ENCODE results near the gene PRSS36.
"Not testable (repeated sequence)": the region's sequence is repeated elsewhere in the genome, so short reads cannot be mapped to it uniquely, and the experiment has no call there.

The PRSS36 gene

GRCh38 chr16:31177136-31177535 is 27.3 kb upstream of the PRSS36 start:
- peak overlapping the region; percentile 63 for H3K4me3 Mint-ChIP-seq
- H3K27me3 Mint-ChIP-seq: peaks cover 8% of the 10 kb centered on the region
- no peaks in the 10 kb centered on the region for H3K9me3 Mint-ChIP-seq
- CTCF ChIA-PET: interaction anchor here (0.5 to 4.2 kb wide), 4 partner anchors 17 to 34 kb away, joined by 4 to 23 read pairs (median 5); no protein-coding TSS in a partner anchor
- H3K4me1 Mint-ChIP-seq: peaks cover 34% of the 10 kb centered on the region
- peaks cover 18% of the 10 kb centered on the region for H3K36me3 Mint-ChIP-seq
- peak; percentile 74 for DNase-seq
- peak overlapping the region; percentile 100 for H3K27ac Mint-ChIP-seq

GRCh38 chr16:31170048-31170447 is 20.2 kb upstream of the PRSS36 start:
- DNase-seq, H3K4me3 Mint-ChIP-seq, H3K27ac Mint-ChIP-seq, H3K9me3 Mint-ChIP-seq, H3K36me3 Mint-ChIP-seq, CTCF ChIA-PET, H3K4me1 Mint-ChIP-seq: not testable (repeated sequence)
- H3K27me3 Mint-ChIP-seq: peaks cover 13% of the 10 kb centered on the region

- CTCF ChIA-PET: interaction anchor here (1.4 kb wide), 1 partner anchor 27 kb away, joined by 4 read pairs; no protein-coding TSS in a partner anchor
- no peaks in the 10 kb centered on the region for H3K4me1 Mint-ChIP-seq
- H3K4me3 Mint-ChIP-seq: no peak overlapping the region
- H3K27ac Mint-ChIP-seq: no peak overlapping the region
- no peaks in the 10 kb centered on the region for H3K36me3 Mint-ChIP-seq
- DNase-seq: no peak
- H3K27me3 Mint-ChIP-seq: peaks cover 13% of the 10 kb centered on the region
- no peaks in the 10 kb centered on the region for H3K9me3 Mint-ChIP-seq
Measured at GRCh38 chr16:31168848-31169247, 19.0 kb upstream of the PRSS36 start.

- CTCF ChIA-PET: interaction anchor here (1.4 kb wide), 1 partner anchor 25 kb away, joined by 4 read pairs; no protein-coding TSS in a partner anchor
- Mint-ChIP-seq H3K27me3 (peaks cover 9% of the 10 kb centered on the region), H3K27ac (no peak overlapping the region), H3K9me3 (no peaks in the 10 kb centered on the region), H3K4me3 (no peak overlapping the region), H3K36me3 (no peaks in the 10 kb centered on the region), H3K4me1 (no peaks in the 10 kb centered on the region)
- DNase-seq: no peak
Measured at GRCh38 chr16:31167315-31167714, 17.4 kb upstream of the PRSS36 start.

- DNase-seq: no peak
- H3K27me3 Mint-ChIP-seq: peaks cover 46% of the 10 kb centered on the region
- H3K9me3 Mint-ChIP-seq: no peaks in the 10 kb centered on the region
- H3K36me3 Mint-ChIP-seq: no peaks in the 10 kb centered on the region
- CTCF ChIA-PET: interaction anchor here (0.7 to 1.8 kb wide), 4 partner anchors 11 to 225 kb away, joined by 3 to 5 read pairs (median 4); no protein-coding TSS in a partner anchor
- H3K4me3 Mint-ChIP-seq: no peak overlapping the region
- no peak overlapping the region for H3K27ac Mint-ChIP-seq
- peaks cover 7% of the 10 kb centered on the region for H3K4me1 Mint-ChIP-seq
Measured at GRCh38 chr16:31157136-31157535, 7.3 kb upstream of the PRSS36 start.

GRCh38 chr16:31150976-31151375 is 1.1 kb upstream of the PRSS36 start:
- H3K9me3 Mint-ChIP-seq, H3K27ac Mint-ChIP-seq, DNase-seq, H3K36me3 Mint-ChIP-seq, H3K4me3 Mint-ChIP-seq, H3K4me1 Mint-ChIP-seq: not testable (repeated sequence)
- CTCF ChIA-PET: interaction anchor here (1.7 kb wide), 2 partner anchors 9 to 166 kb away, joined by 3 read pairs; no protein-coding TSS in a partner anchor
- H3K27me3 Mint-ChIP-seq: peaks cover 63% of the 10 kb centered on the region

- no peak overlapping the region for H3K27ac Mint-ChIP-seq
- no peak for DNase-seq
- no peak overlapping the region for H3K4me3 Mint-ChIP-seq
- CTCF ChIA-PET: no interaction called here
- no peaks in the 10 kb centered on the region for H3K9me3 Mint-ChIP-seq
- no peaks in the 10 kb centered on the region for H3K36me3 Mint-ChIP-seq
- peaks cover 71% of the 10 kb centered on the region for H3K27me3 Mint-ChIP-seq
- H3K4me1 Mint-ChIP-seq: peaks cover 7% of the 10 kb centered on the region
Measured at GRCh38 chr16:31149332-31149731, 534 bp downstream of the PRSS36 start.

GRCh38 chr16:31148896-31149295 is 970 bp downstream of the PRSS36 start:
- no peaks in the 10 kb centered on the region for H3K9me3 Mint-ChIP-seq
- peaks cover 8% of the 10 kb centered on the region for H3K4me1 Mint-ChIP-seq
- H3K36me3 Mint-ChIP-seq: no peaks in the 10 kb centered on the region
- H3K27me3 Mint-ChIP-seq: peaks cover 71% of the 10 kb centered on the region
- no peak for DNase-seq
- H3K4me3 Mint-ChIP-seq: no peak overlapping the region
- H3K27ac Mint-ChIP-seq: no peak overlapping the region
- CTCF ChIA-PET: no interaction called here

- H3K9me3 Mint-ChIP-seq: no peaks in the 10 kb centered on the region
- DNase-seq: peak; percentile 28
- H3K27ac Mint-ChIP-seq: no peak overlapping the region
- CTCF ChIA-PET: no interaction called here
- H3K27me3 Mint-ChIP-seq: peaks cover 73% of the 10 kb centered on the region
- H3K4me1 Mint-ChIP-seq: peaks cover 14% of the 10 kb centered on the region
- no peak overlapping the region for H3K4me3 Mint-ChIP-seq
- no peaks in the 10 kb centered on the region for H3K36me3 Mint-ChIP-seq
Measured at GRCh38 chr16:31148281-31148728, 1.6 kb downstream of the PRSS36 start.

- no peak for DNase-seq
- CTCF ChIA-PET: interaction anchor here (1.5 kb wide), 1 partner anchor 10 kb away, joined by 3 read pairs; no protein-coding TSS in a partner anchor
- no peak overlapping the region for H3K4me3 Mint-ChIP-seq
- H3K4me1 Mint-ChIP-seq: peaks cover 14% of the 10 kb centered on the region
- no peaks in the 10 kb centered on the region for H3K36me3 Mint-ChIP-seq
- H3K9me3 Mint-ChIP-seq: no peaks in the 10 kb centered on the region
- H3K27me3 Mint-ChIP-seq: peaks cover 73% of the 10 kb centered on the region
- H3K27ac Mint-ChIP-seq: no peak overlapping the region
Measured at GRCh38 chr16:31147574-31147973, 2.3 kb downstream of the PRSS36 start.

- DNase-seq: no peak
- CTCF ChIA-PET: no interaction called here
- no peaks in the 10 kb centered on the region for H3K36me3 Mint-ChIP-seq
Measured at GRCh38 chr16:31145398-31145990, 4.4 kb downstream of the PRSS36 start.

GRCh38 chr16:31144418-31144817 is 5.4 kb downstream of the PRSS36 start:
- not testable (repeated sequence) for DNase-seq, H3K4me3 Mint-ChIP-seq, H3K36me3 Mint-ChIP-seq, H3K9me3 Mint-ChIP-seq, H3K27ac Mint-ChIP-seq
- Mint-ChIP-seq H3K4me1 (peaks cover 26% of the 10 kb centered on the region), H3K27me3 (peaks cover 48% of the 10 kb centered on the region)
- CTCF ChIA-PET: interaction anchor here (0.7 to 3.1 kb wide), 2 partner anchors 34 to 160 kb away, joined by 3 to 23 read pairs; partner anchors contain the start of genes FUS and HSD3B7

More at GRCh38 chr16:31145398-31145990, 4.4 kb downstream of the PRSS36 start:
- no peak overlapping the region for H3K27ac Mint-ChIP-seq
- no peaks in the 10 kb centered on the region for H3K9me3 Mint-ChIP-seq
- peaks cover 58% of the 10 kb centered on the region for H3K27me3 Mint-ChIP-seq
- H3K4me3 Mint-ChIP-seq: no peak overlapping the region
- peaks cover 26% of the 10 kb centered on the region for H3K4me1 Mint-ChIP-seq

DNA sequence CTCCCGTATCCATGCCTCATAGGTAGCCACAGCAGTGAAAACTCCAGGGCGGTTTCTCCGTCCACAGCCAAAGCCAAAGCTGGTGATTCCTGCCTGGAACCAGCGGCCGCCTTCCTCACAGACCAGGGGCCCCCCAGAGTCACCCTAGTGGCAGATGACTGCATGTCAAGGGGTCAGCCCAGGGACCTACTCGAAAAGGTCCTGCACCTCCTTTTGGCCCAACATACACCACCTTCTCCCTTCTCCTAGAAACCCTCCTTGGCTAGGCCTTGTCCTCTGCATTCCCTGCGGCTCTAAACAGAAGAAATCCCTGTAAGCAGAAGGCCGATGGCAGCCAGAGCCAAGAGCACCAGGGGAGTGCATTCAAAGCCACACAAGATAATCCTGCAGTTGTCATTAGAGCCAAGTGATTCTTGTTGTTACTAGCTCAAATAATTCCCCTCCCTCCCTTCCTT is 6.1 kb downstream of the PRSS36 start:
- no peak for DNase-seq
- H3K27ac Mint-ChIP-seq: peak overlapping the region; percentile 83
- peak overlapping the region; percentile 37 for H3K4me3 Mint-ChIP-seq

GRCh38 chr16:31143011-31143693 is 6.7 kb downstream of the PRSS36 start:
- no peaks in the 10 kb centered on the region for H3K36me3 Mint-ChIP-seq
- peak overlapping the region; percentile 37 for H3K4me3 Mint-ChIP-seq
- DNase-seq: no peak
- no peaks in the 10 kb centered on the region for H3K9me3 Mint-ChIP-seq
- H3K27ac Mint-ChIP-seq: peak overlapping the region; percentile 49
- CTCF ChIA-PET: interaction anchor here (0.8 to 3.1 kb wide), 21 partner anchors 7 to 208 kb away, joined by 3 to 23 read pairs (median 5); partner anchors contain the start of genes FUS, HSD3B7, KAT8 and PRSS36
- peaks cover 45% of the 10 kb centered on the region for H3K27me3 Mint-ChIP-seq
- peaks cover 26% of the 10 kb centered on the region for H3K4me1 Mint-ChIP-seq

More for the DNA sequence above, 6.1 kb downstream of the PRSS36 start:
- CTCF ChIA-PET: interaction anchor here (3.1 kb wide), 1 partner anchor 35 kb away, joined by 23 read pairs; the partner anchor contains the start of gene FUS
- H3K36me3 Mint-ChIP-seq: no peaks in the 10 kb centered on the region
- H3K9me3 Mint-ChIP-seq: no peaks in the 10 kb centered on the region
- peaks cover 45% of the 10 kb centered on the region for H3K27me3 Mint-ChIP-seq
- peaks cover 26% of the 10 kb centered on the region for H3K4me1 Mint-ChIP-seq
